NCI-H2227 (cell line): ENCODE measurements around the gene KIAA0040.
A peak's percentile ranks its signal among the peaks of the same experiment; 100 is the strongest.

Experiments
- DNase-seq: peaks from one replicate; lab custom pipeline; 2025; ENCODE audit not compliant: unreplicated experiment; lab: John Stamatoyannopoulos, UW

KIAA0040 gene

DNA sequence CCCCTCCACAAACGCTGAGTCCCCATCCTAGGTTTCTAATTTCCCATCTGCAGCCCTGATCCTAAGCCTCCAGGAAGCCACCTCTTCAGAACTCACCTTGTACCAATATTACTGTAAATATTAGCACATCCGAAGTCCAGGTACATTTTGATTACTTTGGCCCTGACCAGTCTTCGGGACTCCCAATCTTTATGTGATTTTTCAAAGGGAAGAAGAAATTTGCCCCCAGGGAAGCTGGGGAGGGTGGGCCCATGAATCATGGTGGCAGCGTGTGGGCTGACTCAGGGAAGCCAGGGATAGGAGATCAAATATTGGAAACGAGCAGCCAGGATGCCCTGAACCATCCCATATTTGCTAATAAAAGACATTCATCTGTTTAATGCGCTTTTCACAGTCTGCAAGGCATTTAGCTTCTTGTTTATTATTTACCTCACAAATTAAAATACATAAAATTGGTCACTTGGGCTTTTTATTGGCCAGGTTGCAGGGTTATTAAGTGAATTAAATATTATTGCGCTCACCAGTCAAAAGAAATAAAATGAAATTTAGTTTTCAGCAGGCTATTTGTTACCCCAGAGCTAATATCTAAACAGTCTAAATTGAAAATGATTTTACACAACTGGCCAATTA, 46.6 kb downstream of the KIAA0040 start:
- DNase-seq = no peak

DNA sequence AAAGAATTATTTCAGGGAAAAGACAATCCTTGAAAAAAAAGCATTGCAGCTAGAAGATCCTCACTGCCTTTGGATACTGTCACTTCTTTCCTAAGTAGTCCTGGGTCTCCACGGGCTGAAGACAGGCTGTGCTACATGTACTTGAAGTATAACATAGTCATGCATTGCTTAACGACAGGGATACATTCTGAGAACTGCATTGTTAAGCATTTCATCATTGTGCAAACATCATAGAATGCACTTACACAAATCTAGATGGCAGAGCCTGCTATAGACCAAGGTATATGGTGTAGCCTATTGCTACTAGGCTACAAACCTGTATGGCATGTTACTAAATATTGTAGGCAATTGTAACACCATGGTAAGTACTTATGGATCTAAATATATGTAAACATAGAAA, 54.0 kb downstream of the KIAA0040 start:
- DNase-seq = no peak

DNA sequence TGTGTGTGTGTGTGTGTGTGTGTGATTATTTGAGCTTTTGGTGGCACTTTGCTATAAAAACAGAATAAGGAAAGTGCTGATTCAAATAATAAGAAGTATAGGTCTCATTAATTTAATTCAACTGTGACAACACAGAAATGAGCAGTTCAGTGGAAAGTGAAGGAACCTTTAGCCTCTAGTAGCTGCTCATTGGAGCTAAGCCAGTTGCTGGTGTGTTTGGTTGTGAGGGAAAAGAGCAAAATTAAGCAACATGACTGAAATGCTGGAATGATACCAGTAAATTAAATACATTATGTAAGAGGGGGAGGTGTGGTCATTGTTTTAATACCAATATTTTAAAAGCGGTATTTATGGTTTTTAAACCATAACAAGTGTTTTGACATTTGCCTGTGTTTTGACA, 55.2 kb downstream of the KIAA0040 start:
- no peak for DNase-seq

DNA sequence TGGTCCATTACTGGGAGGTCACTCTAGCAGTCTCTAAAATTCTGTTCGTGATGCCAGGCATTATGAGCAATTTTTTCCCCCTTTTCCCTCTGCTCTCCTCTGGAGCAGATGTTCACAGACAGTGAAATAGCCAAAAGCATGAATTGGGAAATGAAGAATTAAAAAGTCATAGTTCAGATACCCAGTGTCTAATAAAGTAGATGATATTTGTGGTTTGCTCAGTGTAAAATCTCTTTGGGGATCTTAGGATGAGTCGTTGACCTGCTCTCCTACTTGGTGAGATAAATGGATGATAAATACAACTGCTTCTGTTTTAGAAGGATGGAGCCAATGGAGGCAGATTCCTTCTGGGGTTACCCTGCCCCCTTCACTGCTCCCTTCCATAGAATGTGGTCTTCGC, 56.3 kb downstream of the KIAA0040 start:
- no peak for DNase-seq

DNA sequence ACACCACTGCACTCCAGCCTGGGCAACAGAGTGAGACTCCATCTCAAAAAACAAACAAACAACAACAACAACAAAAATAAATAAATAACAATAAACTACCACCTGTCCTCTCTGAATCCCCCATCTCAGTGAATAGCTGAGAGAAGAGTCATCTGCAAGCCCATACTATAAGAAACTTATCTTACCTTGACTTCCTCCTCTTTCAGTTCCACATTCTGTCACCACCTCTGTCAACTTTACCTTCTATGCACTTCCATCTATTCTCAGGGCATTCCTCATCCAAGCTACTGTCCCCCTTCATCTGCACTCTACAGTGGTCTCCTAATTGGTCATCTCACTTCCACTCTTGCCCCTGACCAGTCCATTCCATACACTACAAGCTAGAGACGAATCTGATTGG, 58.1 kb downstream of the KIAA0040 start:
- DNase-seq = no peak

- DNase-seq = no peak
Observed at GRCh38 chr1:175133673-175134435, 58.7 kb downstream of the KIAA0040 start.

GRCh38 chr1:175132436-175132835, 60.1 kb downstream of the KIAA0040 start:
- no peak for DNase-seq

DNA sequence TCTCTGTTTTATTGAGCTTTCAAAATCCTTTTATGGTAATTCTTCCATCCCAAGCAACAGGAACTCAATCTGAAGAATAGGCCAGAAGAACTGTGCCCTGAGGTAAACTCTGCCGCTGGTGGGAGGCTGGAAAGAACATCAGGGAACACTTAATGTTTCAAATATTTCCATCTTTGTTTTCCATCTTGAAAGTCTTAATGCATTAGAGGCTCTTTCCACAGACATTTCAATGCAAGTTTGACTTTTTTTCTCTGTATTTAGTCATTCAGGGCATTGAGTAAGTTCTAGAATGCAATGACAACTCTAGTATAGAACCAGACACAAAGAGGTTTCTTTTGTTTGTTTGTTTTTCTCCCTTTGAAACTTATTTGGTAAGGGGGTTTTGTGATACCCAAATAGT, 61.5 kb downstream of the KIAA0040 start:
- DNase-seq = no peak

- DNase-seq = no peak
Observed at GRCh38 chr1:175130649-175131045, 61.9 kb downstream of the KIAA0040 start.

DNA sequence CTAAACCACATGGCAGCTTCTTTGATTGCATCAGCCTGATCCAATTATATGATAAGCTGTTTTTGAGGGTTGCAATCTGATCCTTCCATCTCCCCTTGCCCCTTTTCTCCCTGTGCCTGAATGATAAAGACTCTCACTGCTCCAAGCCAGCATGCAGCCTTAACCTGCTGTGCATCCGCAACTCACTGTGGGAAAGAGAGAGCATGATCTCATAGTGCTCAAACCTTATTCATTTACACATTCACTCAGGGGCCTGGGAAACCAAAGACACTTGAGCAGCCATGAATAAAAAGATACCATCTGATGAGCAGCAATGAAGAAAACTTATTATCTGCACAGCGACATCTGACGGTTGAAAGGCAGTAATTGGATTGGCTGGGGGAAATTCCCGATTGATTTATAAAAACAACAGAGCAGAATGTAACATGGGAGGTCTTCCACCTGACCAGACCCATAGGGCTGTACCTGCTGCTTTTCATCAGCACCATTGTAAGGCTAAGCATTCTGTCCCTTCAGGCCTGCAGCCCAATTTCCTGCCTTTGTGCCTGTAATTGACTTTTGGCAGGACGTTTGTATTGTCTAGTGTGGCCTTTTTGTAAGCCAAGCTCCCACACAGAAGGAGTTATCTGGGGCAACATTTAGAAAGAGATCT, 62.5 kb downstream of the KIAA0040 start:
- DNase-seq = peak; percentile 36

GRCh38 chr1:175129644-175129996, 63.0 kb downstream of the KIAA0040 start:
- no peak for DNase-seq

- DNase-seq = no peak
Observed at GRCh38 chr1:175129182-175129581, 63.4 kb downstream of the KIAA0040 start.

DNA sequence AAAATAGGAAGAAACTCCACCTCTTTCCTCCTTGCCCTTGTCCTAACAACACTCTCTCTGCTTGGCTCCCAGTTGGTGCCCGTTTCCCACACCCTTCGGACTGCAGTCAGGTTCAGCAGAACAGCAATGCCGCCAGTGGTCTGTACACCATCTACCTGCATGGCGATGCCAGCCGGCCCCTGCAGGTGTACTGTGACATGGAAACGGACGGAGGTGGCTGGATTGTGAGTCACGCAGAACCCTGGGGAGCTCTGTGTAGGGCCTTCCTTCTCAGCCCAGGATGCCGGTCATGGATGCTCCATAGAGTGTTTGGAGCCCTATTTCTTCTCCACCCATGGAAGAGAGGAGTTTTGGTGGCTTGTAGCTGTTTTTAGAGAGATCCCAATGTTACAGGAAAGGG, 64.1 kb downstream of the KIAA0040 start:
- no peak for DNase-seq

GRCh38 chr1:175127565-175127964, 65.0 kb downstream of the KIAA0040 start:
- no peak for DNase-seq

DNA sequence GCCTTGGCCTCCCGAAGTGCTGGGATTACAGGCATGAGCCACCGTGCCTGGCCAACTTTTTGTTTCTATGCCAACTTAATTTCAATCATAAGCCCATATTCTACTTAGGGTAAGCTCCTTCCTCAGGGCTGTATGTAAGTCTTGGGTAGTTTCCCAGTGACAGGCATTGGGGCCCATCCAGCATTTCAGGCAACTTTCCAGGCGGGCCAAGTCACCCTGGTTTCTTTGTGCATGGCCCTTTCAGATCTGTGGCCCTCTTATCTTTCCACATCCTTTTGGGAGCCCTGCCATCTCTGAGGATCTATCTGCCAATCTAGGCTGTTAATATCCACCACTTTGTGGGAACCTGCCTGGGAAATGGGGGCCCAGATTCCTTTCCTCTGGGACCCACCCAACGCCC, 66.2 kb downstream of the KIAA0040 start:
- DNase-seq = no peak

- no peak for DNase-seq
Observed at GRCh38 chr1:175124861-175125260, 67.7 kb downstream of the KIAA0040 start.

- no peak for DNase-seq
Observed at GRCh38 chr1:175120511-175120910, 72.1 kb downstream of the KIAA0040 start.

- DNase-seq = no peak
Observed at GRCh38 chr1:175118375-175119367, 73.9 kb downstream of the KIAA0040 start.

DNA sequence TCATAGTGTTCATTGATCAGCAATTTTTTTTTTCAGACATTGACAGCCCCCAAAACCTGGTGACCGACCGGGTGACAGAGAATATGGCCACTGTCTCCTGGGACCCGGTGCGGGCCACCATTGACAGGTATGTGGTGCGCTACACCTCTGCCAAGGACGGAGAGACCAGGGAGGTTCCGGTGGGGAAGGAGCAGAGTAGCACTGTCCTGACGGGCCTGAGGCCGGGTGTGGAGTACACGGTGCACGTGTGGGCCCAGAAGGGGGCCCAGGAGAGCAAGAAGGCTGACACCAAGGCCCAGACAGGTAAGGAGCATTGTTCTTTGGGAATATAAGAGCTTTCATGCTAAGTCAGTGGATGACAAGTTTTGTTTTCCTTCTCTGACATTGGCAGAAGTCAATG, 75.7 kb downstream of the KIAA0040 start:
- DNase-seq = no peak

GRCh38 chr1:175116210-175116798, 76.3 kb downstream of the KIAA0040 start:
- DNase-seq = no peak

DNA sequence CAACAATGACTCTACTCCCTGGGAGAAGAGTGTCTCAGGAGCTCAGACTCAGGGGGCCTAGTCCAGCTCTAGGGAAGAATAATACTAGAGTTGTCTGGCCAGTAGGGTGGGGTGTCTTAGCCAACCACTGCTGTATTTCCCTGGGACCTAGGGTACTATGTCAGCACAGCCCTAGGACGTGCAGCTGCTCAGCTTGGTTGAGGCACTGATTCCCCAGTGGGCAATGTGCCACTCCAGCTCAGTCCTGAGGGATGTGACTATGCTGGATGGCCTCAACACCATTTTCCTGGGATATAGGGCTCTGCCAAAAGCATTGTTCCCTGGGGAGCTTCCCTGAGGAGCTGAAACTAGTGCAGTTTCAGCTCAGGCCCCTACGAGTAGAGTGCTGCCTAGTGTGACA, 77.6 kb downstream of the KIAA0040 start:
- no peak for DNase-seq
